ENCODE results near the gene DPP4.

- no peak for TF ChIP-seq CTCF (IDR thresholded peaks at IDR 0.05)
- no peak for TF ChIP-seq POLR2A (IDR thresholded peaks at IDR 0.05)
Observed at GRCh38 chr2:161997916-161998471, 76.0 kb downstream of the DPP4 start.
